SW 1271 (cell line): ENCODE results near the gene HYKK.
"Not testable (repeated sequence)": the region's sequence is repeated elsewhere in the genome, so short reads cannot be mapped to it uniquely, and the experiment has no call there.

Experiments used
- DNase-seq, 2 experiments: peaks; one replicate each; lab custom pipeline; 2025; lab: John Stamatoyannopoulos, UW

The HYKK gene, protein sequence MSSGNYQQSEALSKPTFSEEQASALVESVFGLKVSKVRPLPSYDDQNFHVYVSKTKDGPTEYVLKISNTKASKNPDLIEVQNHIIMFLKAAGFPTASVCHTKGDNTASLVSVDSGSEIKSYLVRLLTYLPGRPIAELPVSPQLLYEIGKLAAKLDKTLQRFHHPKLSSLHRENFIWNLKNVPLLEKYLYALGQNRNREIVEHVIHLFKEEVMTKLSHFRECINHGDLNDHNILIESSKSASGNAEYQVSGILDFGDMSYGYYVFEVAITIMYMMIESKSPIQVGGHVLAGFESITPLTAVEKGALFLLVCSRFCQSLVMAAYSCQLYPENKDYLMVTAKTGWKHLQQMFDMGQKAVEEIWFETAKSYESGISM

GRCh38 chr15:78506971-78507830 is at the start of gene HYKK:
Gene HYKK, plus strand, starts transcription at chr15:78507577. Its CDS starts 5,512 bp downstream, at chr15:78513089.
- peak; percentile 95 to 99 for DNase-seq

GRCh38 chr15:78460737-78461136 is 46.6 kb upstream of the HYKK start:
- DNase-seq = no peak

- no peak for DNase-seq
Measured at GRCh38 chr15:78461171-78461888, 46.0 kb upstream of the HYKK start.

DNA sequence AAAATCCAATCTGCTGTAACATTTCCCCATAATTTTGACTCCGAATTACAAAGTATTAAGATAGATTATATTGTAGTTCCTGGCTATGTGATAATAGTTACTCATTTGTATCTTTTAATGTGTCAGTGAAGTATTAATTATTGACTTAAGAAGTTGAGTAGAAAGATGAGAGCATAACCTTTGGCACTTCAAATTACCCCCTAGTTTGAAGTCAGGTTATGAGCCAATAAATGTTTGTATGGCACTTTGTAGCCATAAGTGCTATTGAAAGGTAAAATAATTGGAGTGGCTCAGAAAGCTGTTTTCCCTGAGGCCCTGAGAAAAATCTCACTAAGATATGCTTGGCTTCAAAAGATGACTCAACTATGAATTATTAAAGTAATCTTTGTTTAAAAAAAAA is 38.3 kb upstream of the HYKK start:
- DNase-seq = no peak

- DNase-seq = no peak
Measured at GRCh38 chr15:78477295-78477694, 30.1 kb upstream of the HYKK start.

GRCh38 chr15:78479650-78480049 is 27.7 kb upstream of the HYKK start:
- DNase-seq = no peak

DNA sequence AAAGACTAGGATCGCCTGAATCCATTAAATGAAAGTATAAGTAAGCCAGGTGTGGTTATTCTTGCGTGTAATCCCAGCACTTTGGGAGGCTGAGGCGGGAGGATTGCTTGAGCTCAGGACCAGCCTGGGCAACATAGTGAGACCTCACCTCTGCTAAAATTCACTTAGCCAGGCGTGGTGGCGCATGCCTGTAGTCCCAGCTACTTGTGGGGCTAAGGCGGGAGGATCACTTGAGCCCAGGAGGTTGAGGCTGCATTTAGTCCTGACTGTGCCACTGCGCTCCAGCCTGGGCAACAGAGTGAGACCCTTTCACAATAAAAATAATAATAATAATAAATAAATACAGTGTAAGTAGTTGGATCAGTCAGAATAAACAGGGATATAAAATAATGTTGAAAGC is 25.5 kb upstream of the HYKK start:
- no peak for DNase-seq

- no peak for DNase-seq
Measured at GRCh38 chr15:78492872-78493271, 14.5 kb upstream of the HYKK start.

GRCh38 chr15:78501857-78502256 is 5.5 kb upstream of the HYKK start:
- no peak for DNase-seq

DNA sequence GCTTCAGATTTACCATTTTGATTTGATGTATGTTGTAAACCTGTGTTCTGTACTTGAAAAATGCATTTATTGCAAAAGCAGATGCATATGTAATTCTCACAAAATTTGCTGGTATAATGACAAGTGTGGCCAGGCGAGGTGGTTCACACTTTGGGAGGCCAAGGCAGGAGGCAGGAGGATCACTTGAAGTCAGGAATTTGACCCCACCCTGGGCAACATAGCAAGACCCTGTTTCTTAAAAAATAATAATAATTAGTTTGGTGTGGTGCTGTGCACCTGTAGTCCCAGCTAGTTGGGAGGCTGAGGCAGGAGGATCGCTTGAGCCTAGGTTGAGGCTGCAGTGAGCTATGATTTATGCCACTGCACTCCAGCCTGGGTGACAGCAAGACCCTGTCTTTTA is 4.7 kb upstream of the HYKK start:
- DNase-seq = no peak

GRCh38 chr15:78507831-78508160 is 419 bp downstream of the HYKK start:
- DNase-seq = peak in 1 of 2 experiments; percentile 47

DNA sequence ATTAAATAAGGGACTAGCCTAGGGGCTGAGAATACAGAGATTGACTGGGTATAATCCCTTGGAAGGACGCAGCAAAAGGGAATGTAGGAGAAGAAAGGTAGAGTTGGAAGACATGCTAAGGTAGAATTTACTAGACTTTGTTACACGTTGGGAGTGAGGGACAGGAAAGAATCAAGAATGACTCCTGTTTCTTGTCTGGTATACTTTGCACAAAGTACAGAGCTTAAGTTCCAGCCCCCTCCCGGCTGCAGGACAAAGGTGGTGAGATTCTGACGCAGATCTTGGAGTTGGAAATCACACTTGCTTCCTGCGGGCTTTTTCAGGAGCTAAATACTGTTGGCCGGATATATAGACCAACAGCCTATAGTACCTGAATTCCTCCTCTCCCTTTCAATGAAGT is 895 bp downstream of the HYKK start:
- DNase-seq = no peak

DNA sequence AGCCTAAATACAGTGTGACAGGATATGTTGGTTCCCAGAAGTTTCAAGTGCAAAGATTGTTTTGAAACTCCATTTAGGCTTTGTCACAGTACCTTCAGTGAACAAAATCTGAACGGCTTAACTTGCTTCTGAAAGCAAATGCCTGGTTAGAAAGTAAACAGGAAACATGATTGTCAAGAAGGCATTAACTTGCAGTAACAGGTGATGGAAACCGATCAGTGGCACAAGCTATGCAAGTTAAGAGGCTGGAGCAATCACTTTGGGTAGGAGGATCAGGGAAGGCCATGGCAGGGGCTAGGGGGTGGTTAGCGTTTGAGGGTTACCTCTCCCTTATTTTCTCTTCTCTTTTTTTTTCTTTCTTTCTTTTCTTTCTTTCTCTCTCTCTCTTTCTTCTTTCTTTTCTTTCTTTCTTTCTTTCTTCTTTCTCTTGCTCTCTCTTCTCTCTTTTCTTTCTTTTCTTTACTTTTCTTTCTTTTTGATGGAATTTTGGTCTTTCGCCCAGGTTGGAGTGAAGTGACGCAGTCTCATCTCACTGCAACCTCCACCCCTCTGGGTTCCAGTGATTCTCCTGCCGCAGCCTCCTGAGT is 2.4 kb downstream of the HYKK start:
- DNase-seq = no peak

DNA sequence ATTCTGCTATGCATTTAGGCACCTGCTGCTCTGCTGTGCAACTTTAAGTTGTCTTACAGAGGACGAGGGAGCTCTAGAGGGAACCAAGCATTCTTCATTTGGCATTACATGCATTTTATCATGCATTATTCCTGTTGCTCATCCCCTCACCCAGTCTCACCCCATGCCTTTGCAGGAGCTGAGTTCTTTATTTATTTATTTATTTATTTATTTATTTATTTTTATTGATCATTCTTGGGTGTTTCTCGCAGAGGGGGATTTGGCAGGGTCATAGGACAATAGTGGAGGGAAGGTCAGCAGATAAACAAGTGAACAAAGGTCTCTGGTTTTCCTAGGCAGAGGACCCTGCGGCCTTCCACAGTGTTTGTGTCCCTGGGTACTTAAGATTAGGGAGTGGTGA is 12.7 kb downstream of the HYKK start:
- DNase-seq = not testable (repeated sequence)

DNA sequence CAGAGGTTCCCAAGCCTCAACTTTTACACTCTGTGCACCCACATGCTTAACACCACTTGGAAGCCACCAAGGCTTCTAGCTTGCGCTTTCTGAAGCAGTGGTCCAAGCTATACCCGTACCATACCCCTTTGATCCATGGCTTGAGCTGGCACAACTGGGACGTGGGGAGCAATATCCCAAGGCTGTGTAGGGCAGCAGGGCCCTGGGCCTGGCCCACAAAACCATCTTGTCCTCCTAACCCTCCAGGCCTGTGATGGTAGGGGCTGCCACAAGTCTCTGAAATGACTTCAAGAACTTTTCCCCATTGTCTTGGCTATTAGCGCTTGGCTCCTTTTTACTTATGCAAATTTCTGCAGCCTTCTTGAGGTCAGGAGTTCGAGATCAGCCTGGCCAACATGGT is 16.9 kb downstream of the HYKK start:
- no peak for DNase-seq

DNA sequence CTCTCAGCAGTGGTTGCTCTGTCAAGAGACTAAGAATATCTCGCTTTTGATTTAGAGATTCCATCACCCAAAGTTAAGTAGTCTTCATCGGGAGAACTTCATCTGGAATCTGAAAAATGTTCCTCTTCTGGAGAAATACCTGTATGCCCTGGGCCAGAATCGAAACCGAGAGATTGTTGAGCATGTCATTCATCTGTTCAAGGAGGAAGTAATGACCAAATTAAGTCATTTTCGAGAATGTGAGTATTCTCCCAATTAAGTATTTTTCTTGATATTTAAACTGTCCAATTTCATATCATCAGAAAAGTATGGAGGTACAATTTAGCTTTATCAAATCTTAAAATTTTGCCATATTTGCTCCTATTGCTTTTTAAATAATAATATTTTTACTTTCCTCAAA is 19.9 kb downstream of the HYKK start:
- DNase-seq = no peak

- no peak for DNase-seq
Measured at GRCh38 chr15:78533331-78533730, 26.0 kb downstream of the HYKK start.

GRCh38 chr15:78536134-78536533 is 28.8 kb downstream of the HYKK start:
- DNase-seq = no peak

DNA sequence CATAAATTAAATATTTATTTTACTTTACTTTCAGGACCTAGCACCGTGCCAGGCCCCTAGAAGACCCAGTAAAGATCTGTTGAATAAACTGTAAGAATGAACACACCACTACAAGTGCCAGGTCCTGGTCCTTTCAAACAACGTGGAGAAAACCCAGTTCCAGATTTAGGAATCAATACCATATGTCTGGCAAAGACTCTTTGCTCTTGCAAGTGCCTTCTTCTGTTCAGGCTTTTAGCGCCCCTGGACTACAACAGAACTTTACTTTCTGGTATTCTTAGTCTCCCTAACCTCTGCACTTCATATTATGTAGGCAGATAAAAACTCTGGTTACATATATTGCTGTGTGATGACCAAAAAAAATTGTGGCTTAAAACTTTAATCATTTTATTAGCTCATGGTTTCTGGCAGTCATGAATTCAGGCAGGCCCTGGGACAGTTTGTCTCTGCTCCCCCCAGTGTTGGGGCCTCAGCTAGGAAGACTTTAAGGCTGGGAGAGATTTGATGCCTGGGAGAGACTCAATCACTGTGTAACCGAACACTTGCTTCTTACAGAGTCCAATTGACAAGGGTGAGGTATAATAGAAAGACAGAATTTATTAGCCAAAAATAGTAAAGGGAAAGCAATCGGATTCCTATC is 30.0 kb downstream of the HYKK start:
- no peak for DNase-seq

GRCh38 chr15:78538358-78538757 is 31.0 kb downstream of the HYKK start:
- no peak for DNase-seq

DNA sequence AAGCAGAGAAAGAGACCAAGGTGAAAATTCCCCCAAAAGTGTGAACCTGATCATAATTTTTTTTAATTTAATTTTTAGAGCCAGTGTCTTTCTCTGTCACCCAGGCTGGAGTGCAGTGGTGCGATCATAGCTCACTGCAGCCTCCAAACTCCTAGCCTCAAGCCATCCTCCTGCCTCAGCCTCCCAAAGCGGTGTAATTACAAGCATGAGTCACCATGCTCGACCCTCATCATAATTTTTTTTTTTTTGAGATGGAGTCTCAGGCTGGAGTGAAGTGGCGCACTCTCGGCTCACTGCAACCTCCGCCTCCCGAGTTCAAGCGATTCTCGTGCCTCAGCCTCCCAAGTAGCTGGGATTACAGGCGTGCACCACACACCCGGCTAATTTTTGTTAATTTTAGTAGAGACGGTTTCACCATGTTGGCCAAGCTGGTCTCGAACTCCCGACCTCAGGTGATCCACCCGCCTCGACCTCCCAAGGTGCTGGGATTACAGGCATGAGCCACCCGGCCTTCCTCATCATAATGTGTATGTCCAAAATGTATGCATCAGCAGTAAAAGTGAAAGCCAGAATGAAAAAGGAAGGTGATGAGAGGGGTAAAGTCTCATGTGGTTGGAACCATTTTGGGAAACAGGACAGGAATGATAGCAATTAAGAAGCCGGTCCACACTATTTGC is 32.2 kb downstream of the HYKK start:
- DNase-seq = not testable (repeated sequence)
